Raji (cell line): ENCODE results near the gene STX16.

ENCODE experiments used
- POLR2A ChIP-seq: IDR thresholded peaks from 2 replicates; pipeline ENCODE4 v1.6.1; 2011; ENCODE audit warnings: low read depth, low read length, control low read depth; ENCODE audit not compliant: insufficient read depth

STX16 gene

GRCh38 chr20:58700121-58700821 lies 49.2 kb downstream of the STX16 start:
- no peak for TF ChIP-seq POLR2A

- TF ChIP-seq POLR2A: no peak
These were observed 49.7 kb downstream of the STX16 start for GRCh38 chr20:58700823-58701222.

- TF ChIP-seq POLR2A: no peak
These were observed 50.5 kb downstream of the STX16 start for GRCh38 chr20:58701431-58702160.

GRCh38 chr20:58702161-58702510 lies 51.1 kb downstream of the STX16 start:
- no peak for TF ChIP-seq POLR2A

- no peak for TF ChIP-seq POLR2A
These were observed 52.0 kb downstream of the STX16 start for GRCh38 chr20:58702859-58703648.

GRCh38 chr20:58703765-58704371 lies 52.8 kb downstream of the STX16 start:
- TF ChIP-seq POLR2A: no peak

- no peak for TF ChIP-seq POLR2A
These were observed 54.3 kb downstream of the STX16 start for GRCh38 chr20:58705208-58705926.

GRCh38 chr20:58706150-58706892 lies 55.2 kb downstream of the STX16 start:
- no peak for TF ChIP-seq POLR2A

GRCh38 chr20:58706975-58707681 lies 56.0 kb downstream of the STX16 start:
- TF ChIP-seq POLR2A: no peak

GRCh38 chr20:58707770-58708169 lies 56.7 kb downstream of the STX16 start:
- no peak for TF ChIP-seq POLR2A

GRCh38 chr20:58708246-58708931 lies 57.3 kb downstream of the STX16 start:
- no peak for TF ChIP-seq POLR2A

- no peak for TF ChIP-seq POLR2A
These were observed 58.1 kb downstream of the STX16 start for GRCh38 chr20:58709013-58709702.
